C4-2B (cell line): Measurements from ENCODE around the gene SPHK2.
"Not testable (repeated sequence)": the region's sequence is repeated elsewhere in the genome, so short reads cannot be mapped to it uniquely, and the experiment has no call there.

Experiments used
- ZFX ChIP-seq: fragments of 450-650 bp; IDR thresholded peaks from 2 replicates; pipeline ENCODE4 v1.6.1; 2017
- TF ChIP-seq, protein P1 (sequence below): fragments of 450-650 bp; conservative IDR thresholded peaks from 2 replicates; pipeline ENCODE4 v1.5.1; 2017; ENCODE audit warnings: mild to moderate bottlenecking

DNA sequence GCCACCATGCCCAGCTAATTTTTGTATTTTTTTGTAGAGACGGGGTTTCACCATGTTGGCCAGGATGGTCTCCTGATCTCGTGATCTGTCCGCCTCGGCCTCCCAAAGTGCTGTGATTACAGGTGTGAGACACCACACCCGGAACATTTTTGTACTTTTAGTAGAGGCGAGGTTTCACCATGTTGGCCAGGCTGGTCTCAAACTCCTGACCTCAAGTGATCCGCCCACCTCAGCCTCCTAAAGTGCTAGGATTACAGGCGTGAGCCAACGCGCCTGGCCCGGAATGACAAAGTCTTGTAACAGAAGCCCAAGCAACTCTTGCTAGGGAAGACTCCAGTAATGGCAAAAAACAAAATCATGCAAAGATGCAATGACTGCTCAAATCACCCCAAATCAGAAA, 13.0 kb downstream of the SPHK2 start:
- TF ChIP-seq ZFX: not testable (repeated sequence)
- TF ChIP-seq, protein P1, sequence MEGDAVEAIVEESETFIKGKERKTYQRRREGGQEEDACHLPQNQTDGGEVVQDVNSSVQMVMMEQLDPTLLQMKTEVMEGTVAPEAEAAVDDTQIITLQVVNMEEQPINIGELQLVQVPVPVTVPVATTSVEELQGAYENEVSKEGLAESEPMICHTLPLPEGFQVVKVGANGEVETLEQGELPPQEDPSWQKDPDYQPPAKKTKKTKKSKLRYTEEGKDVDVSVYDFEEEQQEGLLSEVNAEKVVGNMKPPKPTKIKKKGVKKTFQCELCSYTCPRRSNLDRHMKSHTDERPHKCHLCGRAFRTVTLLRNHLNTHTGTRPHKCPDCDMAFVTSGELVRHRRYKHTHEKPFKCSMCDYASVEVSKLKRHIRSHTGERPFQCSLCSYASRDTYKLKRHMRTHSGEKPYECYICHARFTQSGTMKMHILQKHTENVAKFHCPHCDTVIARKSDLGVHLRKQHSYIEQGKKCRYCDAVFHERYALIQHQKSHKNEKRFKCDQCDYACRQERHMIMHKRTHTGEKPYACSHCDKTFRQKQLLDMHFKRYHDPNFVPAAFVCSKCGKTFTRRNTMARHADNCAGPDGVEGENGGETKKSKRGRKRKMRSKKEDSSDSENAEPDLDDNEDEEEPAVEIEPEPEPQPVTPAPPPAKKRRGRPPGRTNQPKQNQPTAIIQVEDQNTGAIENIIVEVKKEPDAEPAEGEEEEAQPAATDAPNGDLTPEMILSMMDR: not testable (repeated sequence)
